GM06990 (cell line): Measurements from ENCODE around the gene NFATC4.

Source experiments
- DNase-seq: peaks from one replicate; pipeline ENCODE4 v3.0.0-alpha.2; 2011; ENCODE audit not compliant: insufficient read length; ENCODE audit errors: extremely low read depth
- H3K27me3 ChIP-seq: replicated peaks from 2 replicates; pipeline ENCODE4 v1.6.0; 2011; ENCODE audit warnings: low read length; ENCODE audit not compliant: control insufficient read depth, insufficient read depth
- H3K36me3 ChIP-seq: 2 replicates; pipeline ENCODE4 v1.5.1; 2011; ENCODE audit warnings: low read length; ENCODE audit not compliant: control insufficient read depth, insufficient read depth
- H3K4me3 ChIP-seq: replicated peaks from 2 replicates; pipeline ENCODE4 v1.5.1; 2011; ENCODE audit warnings: low read depth, mild to moderate bottlenecking, control low read depth, low read length
- CTCF ChIP-seq: IDR thresholded peaks from 2 replicates; pipeline ENCODE4 v1.5.1; 2011; ENCODE audit warnings: low read length, control low read depth, mild to moderate bottlenecking, inconsistent platforms; ENCODE audit not compliant: insufficient read depth, poor library complexity, severe bottlenecking

Gene NFATC4

GRCh38 chr14:24407608-24408325 lies 39.8 kb downstream of the NFATC4 start:
- Histone ChIP-seq H3K27me3 (peaks cover 1% of the 10 kb centered on the region), H3K36me3 (no peaks in the 10 kb centered on the region), H3K4me3 (no peak overlapping the region)
- TF ChIP-seq CTCF: no peak
- DNase-seq: no peak

GRCh38 chr14:24408764-24409163 lies 40.8 kb downstream of the NFATC4 start:
- no peak for TF ChIP-seq CTCF
- Histone ChIP-seq H3K4me3 (no peak overlapping the region), H3K27me3 (peaks cover 1% of the 10 kb centered on the region), H3K36me3 (no peaks in the 10 kb centered on the region)
- no peak for DNase-seq

- TF ChIP-seq CTCF: no peak
- peaks cover 1% of the 10 kb centered on the region for H3K27me3 ChIP-seq
- DNase-seq: no peak
- H3K4me3 ChIP-seq: no peak overlapping the region
- H3K36me3 ChIP-seq: no peaks in the 10 kb centered on the region
Observed at GRCh38 chr14:24409192-24409591, 41.2 kb downstream of the NFATC4 start.

- no peak for DNase-seq
- TF ChIP-seq CTCF: no peak
- no peaks in the 10 kb centered on the region for H3K36me3 ChIP-seq
- H3K4me3 ChIP-seq: no peak overlapping the region
- peaks cover 1% of the 10 kb centered on the region for H3K27me3 ChIP-seq
Observed at GRCh38 chr14:24409956-24410355, 42.0 kb downstream of the NFATC4 start.

GRCh38 chr14:24411443-24412389 lies 43.7 kb downstream of the NFATC4 start:
- no peak overlapping the region for H3K4me3 ChIP-seq
- TF ChIP-seq CTCF: peak; percentile 78
- H3K36me3 ChIP-seq: no peaks in the 10 kb centered on the region
- no peak for DNase-seq
- H3K27me3 ChIP-seq: peaks cover 1% of the 10 kb centered on the region
